ENCODE results near the gene SF3B3.
"Not testable (repeated sequence)": the region's sequence is repeated elsewhere in the genome, so short reads cannot be mapped to it uniquely, and the experiment has no call there.

SF3B3 gene

DNA sequence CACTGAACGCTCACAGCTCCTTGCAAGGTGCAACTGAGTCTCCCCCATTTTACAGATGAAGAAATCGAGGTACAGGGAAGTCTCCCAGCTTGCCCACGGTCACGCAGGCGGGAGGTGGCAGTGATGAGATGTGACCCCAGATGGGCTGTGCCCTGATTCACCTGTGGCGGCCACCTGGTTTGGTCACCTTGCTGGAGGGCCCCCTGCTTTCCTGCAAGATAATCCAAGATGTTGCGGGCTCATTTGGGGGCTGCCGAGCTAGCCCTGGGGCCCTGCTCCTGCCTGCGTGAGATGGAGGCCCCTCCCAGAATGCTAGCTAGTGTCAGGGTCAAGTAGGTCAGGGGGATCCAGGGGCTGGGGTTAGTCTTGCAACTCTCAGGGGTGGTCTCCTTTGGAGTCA is 63.1 kb downstream of the SF3B3 start:
- in situ Hi-C loops (cut with MboI; ENCODE audit: low sequenced_read_pairs) = no loop called here

DNA sequence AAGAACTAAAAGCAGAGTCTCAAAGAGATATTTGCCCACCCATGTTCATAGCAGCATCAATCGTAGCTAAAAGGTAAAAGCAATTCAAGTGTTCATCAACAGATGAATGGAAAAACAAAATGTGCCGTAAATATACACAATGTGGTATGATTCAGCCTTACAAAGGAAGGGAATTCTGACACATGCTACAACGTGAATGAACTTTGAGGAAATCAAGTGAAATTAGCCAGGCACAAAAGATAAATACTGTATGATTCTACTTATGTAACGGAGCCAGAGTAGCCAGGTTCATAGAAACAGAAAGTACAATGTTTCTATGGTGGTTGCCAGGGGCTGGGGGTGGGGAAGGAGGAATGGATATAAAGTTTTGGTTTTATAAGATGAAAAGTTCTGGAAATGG is 64.9 kb downstream of the SF3B3 start:
- in situ Hi-C loops (cut with MboI; ENCODE audit: low sequenced_read_pairs) = no loop called here

GRCh38 chr16:70589416-70589815 is 65.8 kb downstream of the SF3B3 start:
- in situ Hi-C loops (cut with MboI; ENCODE audit: low sequenced_read_pairs) = not testable (repeated sequence)

- in situ Hi-C loops (cut with MboI; ENCODE audit: low sequenced_read_pairs) = no loop called here
Observed at GRCh38 chr16:70589998-70590471, 66.4 kb downstream of the SF3B3 start.

DNA sequence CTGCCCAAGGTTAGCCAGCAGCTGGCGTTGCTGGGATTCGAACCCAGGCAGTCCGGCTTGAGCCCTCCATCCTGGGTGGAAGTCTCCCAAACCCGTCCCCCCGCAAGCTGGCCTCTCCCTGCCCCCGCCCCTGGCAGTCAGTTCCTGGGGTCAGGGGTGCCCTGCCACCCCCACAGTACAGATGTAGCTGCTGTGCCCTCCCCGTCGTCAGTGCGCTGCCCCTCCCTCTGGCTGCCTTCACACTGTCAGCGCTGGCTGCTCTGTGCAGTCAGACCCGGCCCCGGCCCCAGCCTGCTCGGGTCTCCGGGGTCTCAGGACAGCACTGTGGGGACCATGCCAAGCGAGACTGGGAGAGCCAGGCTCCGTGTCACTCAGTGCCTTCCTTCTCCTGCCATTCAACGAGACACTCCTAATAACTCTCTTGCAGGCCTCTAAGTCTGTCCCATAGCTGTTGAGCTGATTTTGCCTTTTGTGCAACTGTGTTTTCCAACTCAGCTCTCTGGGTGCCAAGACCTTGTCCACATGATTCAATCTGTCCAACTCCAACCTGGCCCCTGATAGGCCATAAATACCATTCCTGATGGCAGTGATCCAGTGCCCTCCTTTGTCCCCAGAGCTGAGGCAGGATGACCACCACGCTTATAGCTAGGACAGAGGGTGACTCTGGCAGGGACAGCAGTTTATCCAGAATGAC is 67.3 kb downstream of the SF3B3 start:
- in situ Hi-C loops (cut with MboI; ENCODE audit: low sequenced_read_pairs) = no loop called here

DNA sequence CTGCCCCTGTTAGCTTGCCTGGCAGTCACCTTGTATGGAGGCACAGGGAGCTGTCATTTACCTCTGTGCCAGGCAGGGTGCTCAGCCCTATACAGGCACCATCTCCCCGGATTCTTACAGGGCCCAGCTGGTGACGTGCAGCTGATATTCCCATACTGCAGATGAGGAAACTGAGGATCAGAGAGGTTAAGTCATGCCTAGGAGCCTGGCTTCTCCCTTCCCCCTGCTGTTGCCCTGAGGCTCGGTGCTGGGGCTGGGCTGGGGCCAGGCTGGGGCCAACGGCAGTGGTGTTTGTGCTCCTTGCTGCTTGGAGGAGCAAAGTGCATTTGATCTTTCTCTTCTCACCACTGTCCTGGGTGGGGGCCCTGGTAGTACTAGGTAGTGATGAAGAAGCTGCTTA is 68.0 kb downstream of the SF3B3 start:
- in situ Hi-C loops (cut with MboI; ENCODE audit: low sequenced_read_pairs) = no loop called here

DNA sequence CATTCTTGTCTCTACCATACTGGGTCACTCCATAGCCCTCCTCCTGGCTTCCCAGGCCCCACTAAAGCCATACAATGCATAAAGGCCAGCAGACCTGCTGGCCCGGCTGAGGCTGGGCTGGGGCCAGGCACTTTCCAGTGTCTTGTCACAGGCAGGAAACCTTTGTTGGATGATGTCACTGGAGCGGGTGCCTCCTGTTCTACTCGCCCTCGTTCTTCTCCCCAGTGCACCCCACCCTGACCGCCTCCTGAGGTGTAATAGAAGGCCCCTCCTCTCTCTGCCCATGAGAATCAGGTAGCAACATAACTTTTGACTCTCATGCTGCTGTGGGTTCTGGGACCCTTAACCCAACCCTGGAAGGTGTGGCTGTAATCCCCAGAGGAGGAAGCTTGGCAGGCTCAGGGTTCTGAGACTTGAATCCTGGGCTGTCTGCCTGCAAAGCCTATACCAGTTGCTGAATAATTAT is 68.5 kb downstream of the SF3B3 start:
- in situ Hi-C loops (cut with MboI; ENCODE audit: low sequenced_read_pairs) = no loop called here

DNA sequence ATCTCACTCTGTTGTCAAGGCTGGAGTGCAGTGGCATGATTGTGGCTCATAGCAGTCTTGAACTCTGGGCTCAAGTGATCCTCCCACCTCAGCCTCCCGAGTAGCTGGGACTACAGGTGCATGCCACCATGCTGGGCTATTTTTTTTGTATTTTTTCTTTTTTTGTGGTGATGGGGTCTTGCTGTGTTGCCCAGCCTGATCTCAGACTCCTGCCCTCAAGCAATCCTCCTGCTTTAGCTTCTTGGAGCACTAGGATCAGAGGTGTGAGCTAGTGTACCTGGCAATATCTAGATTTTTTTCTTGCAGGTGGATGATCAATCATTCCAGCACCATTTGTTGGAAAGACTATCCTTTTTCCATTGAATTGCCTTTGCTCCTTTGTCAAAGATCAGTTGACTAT is 69.9 kb downstream of the SF3B3 start:
- in situ Hi-C loops (cut with MboI; ENCODE audit: low sequenced_read_pairs) = no loop called here

DNA sequence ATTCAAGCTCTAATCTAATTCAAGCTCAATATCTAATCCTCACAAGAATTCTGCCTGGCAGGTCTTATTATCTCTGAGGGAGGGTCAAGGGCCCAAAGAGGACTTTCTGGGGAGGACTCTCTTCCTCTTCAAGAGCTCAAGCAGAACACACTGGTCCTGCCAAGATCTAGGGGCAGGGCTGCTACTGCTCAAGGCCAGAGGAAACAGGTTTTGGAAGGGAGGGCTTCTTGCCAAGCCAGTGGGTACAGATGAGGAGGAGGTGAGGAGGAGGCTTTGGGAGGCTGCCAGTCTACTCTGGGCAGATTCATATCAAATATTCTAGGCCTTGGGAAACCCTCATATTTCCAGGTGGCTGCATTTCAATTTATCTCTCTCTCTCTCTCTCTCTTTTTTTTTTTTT is 71.0 kb downstream of the SF3B3 start:
- in situ Hi-C loops (cut with MboI; ENCODE audit: low sequenced_read_pairs) = no loop called here

DNA sequence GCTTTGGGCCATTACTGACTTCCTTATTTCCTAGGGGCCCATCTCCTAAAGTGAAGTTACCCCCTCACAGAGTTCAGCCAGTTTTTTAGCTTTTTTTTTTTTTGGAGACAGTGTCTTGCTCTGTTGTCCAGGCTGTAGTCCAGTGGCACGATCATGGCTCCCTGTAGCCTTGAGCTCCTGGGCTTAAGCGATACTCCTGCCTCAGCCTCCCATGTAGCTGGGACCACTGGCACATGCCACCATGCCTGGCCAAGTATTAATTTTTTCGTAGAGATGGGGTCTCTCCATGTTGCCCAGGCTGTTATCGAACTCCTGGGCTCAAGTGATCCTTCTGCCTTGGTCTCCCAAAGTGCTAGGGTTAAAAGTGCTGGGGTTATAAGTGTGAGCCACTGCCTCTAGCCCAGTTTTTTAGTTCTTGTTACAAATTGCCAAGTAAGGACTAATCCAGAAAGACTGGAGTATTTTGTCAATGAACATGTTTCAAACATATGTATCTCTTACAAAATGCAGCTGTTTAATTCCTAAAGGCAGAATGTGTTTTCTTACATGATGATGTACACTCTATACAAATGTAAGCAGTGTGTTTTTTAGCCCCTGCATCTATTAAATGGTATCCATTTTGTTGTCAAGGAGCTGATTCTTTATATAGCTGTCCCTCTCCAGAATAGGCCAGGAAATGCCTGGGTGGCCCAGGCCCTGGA is 73.7 kb downstream of the SF3B3 start:
- in situ Hi-C loops (cut with MboI; ENCODE audit: low sequenced_read_pairs) = no loop called here

GRCh38 chr16:70598937-70599503 is 75.4 kb downstream of the SF3B3 start:
- in situ Hi-C loops (cut with MboI; ENCODE audit: low sequenced_read_pairs) = no loop called here

DNA sequence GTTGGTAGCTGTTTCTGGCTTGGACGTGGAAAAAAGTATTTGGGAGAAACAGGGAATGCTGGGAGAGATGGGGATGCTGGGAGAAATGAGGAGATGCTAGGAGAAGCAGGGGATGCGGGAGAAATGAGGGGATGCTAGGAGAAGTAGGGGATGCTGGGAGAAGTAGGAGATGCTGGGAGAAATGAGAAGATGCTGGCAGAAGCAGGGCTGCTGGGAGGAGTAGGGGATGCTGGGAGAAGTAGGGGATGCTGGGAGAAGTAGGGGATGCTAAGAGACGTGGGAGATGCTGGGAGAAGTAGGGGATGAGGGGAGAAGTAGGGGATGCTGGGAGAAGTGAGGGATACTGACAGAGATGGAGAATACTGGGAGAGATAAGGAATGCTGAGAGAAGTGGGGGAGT is 77.1 kb downstream of the SF3B3 start:
- in situ Hi-C loops (cut with MboI; ENCODE audit: low sequenced_read_pairs) = no loop called here

DNA sequence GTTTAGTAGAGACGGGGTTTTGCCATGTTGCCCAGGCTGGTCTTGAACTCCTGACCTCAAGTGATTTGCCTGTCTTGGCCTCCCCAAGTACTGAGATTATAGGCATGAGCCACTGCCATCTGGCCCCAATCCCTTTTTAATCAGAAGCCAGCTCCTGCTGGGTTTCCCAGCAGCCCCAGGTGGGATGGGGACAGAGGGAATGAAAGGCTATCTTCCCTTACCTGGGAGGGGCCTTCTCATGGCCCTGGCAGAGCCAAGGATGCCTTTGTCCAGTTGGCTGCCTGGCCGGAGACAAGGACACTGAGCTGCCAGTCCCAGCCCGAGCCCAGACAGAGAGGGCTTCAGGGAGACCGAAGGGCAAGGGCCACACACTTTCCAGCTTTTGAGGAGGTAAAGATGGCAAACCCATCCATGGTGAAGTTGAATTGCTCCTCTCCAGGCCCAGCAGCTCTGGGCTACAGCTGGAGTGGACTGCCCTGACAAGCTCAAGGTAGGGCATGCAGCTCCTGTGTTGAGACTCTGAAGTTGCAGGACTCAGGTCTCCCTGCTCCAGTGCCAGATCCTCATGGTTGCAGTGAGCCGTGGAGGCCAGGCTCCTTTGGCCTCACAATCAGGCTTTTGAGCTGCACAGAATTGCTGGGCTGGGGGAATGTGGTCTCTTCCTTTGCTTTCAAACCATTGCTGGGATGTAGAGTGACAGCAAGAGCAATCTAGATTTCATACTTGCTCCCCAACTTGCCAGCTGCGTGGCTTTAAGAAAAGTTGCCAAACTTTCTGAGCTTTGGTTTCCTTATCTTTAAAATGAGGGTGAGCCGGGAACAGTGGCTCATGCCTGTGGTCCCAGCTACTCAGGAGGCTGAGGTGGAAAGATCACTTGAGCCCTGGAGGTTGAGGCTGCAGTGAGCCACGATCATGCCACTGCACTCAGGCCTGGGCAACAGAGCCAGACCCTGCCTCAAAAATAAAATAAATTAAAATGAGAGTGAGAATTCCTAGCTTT is 78.3 kb downstream of the SF3B3 start:
- in situ Hi-C loops (cut with MboI; ENCODE audit: low sequenced_read_pairs) = no loop called here

DNA sequence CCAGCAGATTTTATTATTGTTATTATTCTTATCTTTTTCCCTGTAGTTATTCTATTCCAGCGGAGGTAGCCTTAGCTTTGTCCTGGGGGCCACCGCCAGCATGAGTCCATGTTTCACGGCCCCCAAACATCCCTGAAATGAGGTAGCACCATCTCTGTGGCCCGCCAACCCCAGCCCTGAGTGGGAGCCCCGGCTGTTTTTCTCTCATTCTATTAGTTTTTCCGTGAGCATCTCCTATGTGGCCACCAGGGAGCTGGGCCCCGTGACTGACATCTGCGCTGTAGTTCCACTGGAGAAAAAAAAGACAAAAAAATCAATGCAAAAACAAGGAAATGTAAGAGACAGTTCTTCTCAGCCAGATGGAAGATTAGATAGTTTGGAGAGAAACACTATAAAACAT is 79.2 kb downstream of the SF3B3 start:
- in situ Hi-C loops (cut with MboI; ENCODE audit: low sequenced_read_pairs) = no loop called here

DNA sequence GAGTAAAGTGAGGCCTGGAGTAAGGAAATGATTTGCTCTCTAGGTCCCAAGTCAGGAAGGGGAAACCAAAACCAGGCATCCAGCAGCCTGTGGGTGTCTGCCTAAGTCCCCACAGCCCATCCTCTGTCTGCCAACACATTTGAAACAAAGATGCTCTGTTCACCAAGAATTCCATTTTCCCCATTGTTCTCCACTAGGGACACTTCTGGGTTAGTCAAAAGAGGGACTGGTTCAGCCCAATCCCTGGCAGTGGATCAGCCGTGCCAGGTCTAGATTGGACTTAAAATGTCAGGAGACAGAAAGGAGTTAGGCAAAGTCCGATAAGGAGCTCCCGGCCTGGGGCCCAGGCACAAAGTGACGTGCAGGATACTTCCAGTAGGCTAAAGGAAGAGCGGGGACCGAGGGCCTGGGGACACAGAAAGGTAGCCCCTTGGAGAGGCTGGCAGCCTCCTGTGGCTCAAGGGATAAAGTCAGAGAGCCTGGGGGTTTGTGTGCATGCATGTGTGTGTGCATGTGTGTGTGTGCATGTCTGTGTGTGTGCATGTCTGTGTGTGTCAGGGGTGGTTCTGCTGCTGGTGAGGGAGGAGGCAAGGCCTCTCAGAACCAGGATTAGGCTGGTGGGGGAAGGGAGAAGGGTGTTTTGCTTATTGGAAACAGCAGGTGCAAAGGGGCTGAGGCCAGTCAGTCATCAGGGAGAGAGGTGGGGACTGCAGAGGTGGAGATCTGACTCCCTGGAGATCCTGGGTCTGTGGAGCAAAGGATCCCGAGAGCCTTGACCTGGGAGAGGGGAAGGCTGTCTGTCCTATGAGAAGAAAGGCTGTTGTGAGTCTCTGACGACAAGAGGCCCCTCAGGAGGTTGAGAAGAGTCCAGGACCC is 81.0 kb downstream of the SF3B3 start:
- in situ Hi-C loops (cut with MboI; ENCODE audit: low sequenced_read_pairs) = no loop called here

DNA sequence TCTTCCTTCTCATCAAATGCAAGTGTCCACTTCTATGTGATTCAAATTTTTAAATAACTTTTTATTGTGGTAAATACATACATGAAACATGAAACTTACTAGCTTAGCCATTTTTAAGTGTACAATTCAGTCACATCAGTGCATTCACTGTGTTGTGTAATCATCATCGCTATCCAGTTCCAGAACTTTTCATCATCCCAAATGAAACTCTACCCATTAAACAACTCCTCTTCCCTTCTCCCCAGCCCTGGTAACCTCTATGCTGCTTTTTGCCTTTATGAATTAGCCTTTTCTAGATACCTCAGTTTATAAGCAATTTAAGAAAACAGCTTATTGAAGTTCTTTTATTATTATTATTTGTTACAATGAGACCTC is 81.7 kb downstream of the SF3B3 start:
- in situ Hi-C loops (cut with MboI; ENCODE audit: low sequenced_read_pairs) = no loop called here

GRCh38 chr16:70608521-70608920 is 84.9 kb downstream of the SF3B3 start:
- in situ Hi-C loops (cut with MboI; ENCODE audit: low sequenced_read_pairs) = no loop called here

- in situ Hi-C loops (cut with MboI; ENCODE audit: low sequenced_read_pairs) = no loop called here
Observed at GRCh38 chr16:70610273-70611223, 86.9 kb downstream of the SF3B3 start.

GRCh38 chr16:70611224-70611598 is 87.6 kb downstream of the SF3B3 start:
- in situ Hi-C loops (cut with MboI; ENCODE audit: low sequenced_read_pairs) = no loop called here
